IMR-90 (cell line): Measurements from ENCODE around the gene GCK. TPM values are rescaled to one million over a fixed set of nuclear protein-coding genes. Genes with fewer than 3 reads are reported as not detected.

ENCODE experiments used
- ATAC-seq: fragments of 200-7000 bp; cut with Tn5 transposase; 2 replicates; pipeline ENCODE4 v1.9.1; 2020; ENCODE audit warnings: low read depth, mild to moderate bottlenecking, moderate library complexity
- BruUV-seq: library from RNA; stranded (reverse); fragments of 400-500 nt; replicated peaks from 2 replicates; lab custom pipeline; 2021; lab: Mats Ljungman, UMichigan
- CTCF ChIA-PET: fragments of 300-600 bp; formaldehyde crosslinking; extraction: SDS; loops from one replicate; lab custom pipeline; 2021; ENCODE audit warnings: antibody characterized with exemption; lab: Yijun Ruan, JAX
- POLR2A ChIA-PET: fragments of 300-600 bp; sonication (Branson Sonifier 250); formaldehyde crosslinking; loops from one replicate; lab custom pipeline; 2022; ENCODE audit warnings: antibody characterized with exemption; ENCODE audit not compliant: unreplicated experiment; lab: Charles Lee
- DNase-seq: peaks from one replicate; pipeline ENCODE4 v3.0.0; 2013
- H2AFZ ChIP-seq: replicated peaks from 2 replicates; pipeline ENCODE3; 2013; ENCODE audit warnings: low read length, mild to moderate bottlenecking; ENCODE audit not compliant: poor library complexity
- H2AK5ac ChIP-seq: 2 replicates; pipeline ENCODE4 v1.6.1; 2013; ENCODE audit warnings: low read depth, low read length, inconsistent platforms
- H2AK9ac ChIP-seq: replicated peaks from 2 replicates; pipeline ENCODE3; 2013; ENCODE audit warnings: mild to moderate bottlenecking, low read depth, low read length, moderate library complexity; ENCODE audit not compliant: poor library complexity
- H2BK120ac ChIP-seq: 2 replicates; pipeline ENCODE4 v1.6.1; 2013; ENCODE audit warnings: low read depth, low read length, inconsistent platforms
- H2BK15ac ChIP-seq: 3 replicates; pipeline ENCODE4 v1.6.1; 2013; ENCODE audit warnings: low read depth, low read length, inconsistent platforms
- H2BK20ac ChIP-seq: 2 replicates; pipeline ENCODE4 v1.6.1; 2013; ENCODE audit warnings: low read depth, mild to moderate bottlenecking, inconsistent platforms, low read length, moderate library complexity
- H2BK5ac ChIP-seq: 2 replicates; pipeline ENCODE4 v1.6.1; 2013; ENCODE audit warnings: mild to moderate bottlenecking, low read depth, low read length, inconsistent platforms; ENCODE audit not compliant: poor library complexity, severe bottlenecking
- H3K14ac ChIP-seq: replicated peaks from 2 replicates; pipeline ENCODE4 v1.6.1; 2013; ENCODE audit warnings: low read depth, low read length, inconsistent platforms
- H3K18ac ChIP-seq: 2 replicates; pipeline ENCODE4 v1.6.1; 2013; ENCODE audit warnings: low read depth, low read length, control low read depth
- H3K23ac ChIP-seq: 2 replicates; pipeline ENCODE4 v1.6.1; 2013; ENCODE audit warnings: low read depth, low read length, inconsistent platforms
- H3K27ac ChIP-seq: 2 replicates; pipeline ENCODE4 v1.5.1; 2013; ENCODE audit warnings: mild to moderate bottlenecking, control low read depth, low read length; ENCODE audit not compliant: insufficient read depth
- H3K27me3 ChIP-seq: 2 replicates; pipeline ENCODE4 v1.6.1; 2013; ENCODE audit warnings: low read length; ENCODE audit not compliant: control insufficient read depth, insufficient read depth
- H3K36me3 ChIP-seq: 2 replicates; pipeline ENCODE4 v1.6.1; 2013; ENCODE audit warnings: low read length, mixed read lengths; ENCODE audit not compliant: control insufficient read depth, insufficient read depth
- H3K4ac ChIP-seq: 2 replicates; pipeline ENCODE4 v1.6.1; 2013; ENCODE audit warnings: low read depth, low read length, inconsistent platforms
- H3K4me1 ChIP-seq: 2 replicates; pipeline ENCODE4 v1.6.1; 2013; ENCODE audit warnings: low read length, mixed read lengths; ENCODE audit not compliant: control insufficient read depth, insufficient read depth
- H3K4me2 ChIP-seq: 2 replicates; pipeline ENCODE4 v1.6.1; 2013; ENCODE audit warnings: low read depth, mild to moderate bottlenecking, control low read depth, low read length, moderate library complexity
- H3K4me3 ChIP-seq: 2 replicates; pipeline ENCODE4 v1.5.1; 2013; ENCODE audit warnings: low read depth, mild to moderate bottlenecking, control low read depth, low read length, moderate library complexity; ENCODE audit not compliant: insufficient read depth
- H3K56ac ChIP-seq: 2 replicates; pipeline ENCODE4 v1.6.1; 2013; ENCODE audit warnings: low read length, inconsistent platforms; ENCODE audit not compliant: insufficient read depth; ENCODE audit errors: extremely low read depth
- H3K79me1 ChIP-seq, 2 experiments: 2 replicates each; pipeline ENCODE4 v1.6.1; 2013; ENCODE audit warnings: low read length in 2 of 2, inconsistent platforms in 1 of 2, low read depth in 1 of 2
- H3K9ac ChIP-seq: 2 replicates; pipeline ENCODE4 v1.6.1; 2013; ENCODE audit warnings: low read depth, low read length, control low read depth
- H3K9me1 ChIP-seq: 2 replicates; pipeline ENCODE4 v1.6.1; 2013; ENCODE audit warnings: low read length, inconsistent platforms; ENCODE audit not compliant: insufficient read depth
- H3K9me3 ChIP-seq: 2 replicates; pipeline ENCODE4 v1.6.1; 2013; ENCODE audit warnings: low read length; ENCODE audit not compliant: control insufficient read depth, insufficient read depth
- H4K20me1 ChIP-seq: 2 replicates; pipeline ENCODE4 v1.6.1; 2013; ENCODE audit warnings: low read length, inconsistent platforms; ENCODE audit not compliant: insufficient read depth
- H4K5ac ChIP-seq: 2 replicates; pipeline ENCODE4 v1.6.1; 2013; ENCODE audit warnings: mild to moderate bottlenecking, low read depth, low read length, control low read depth
- H4K8ac ChIP-seq, 2 experiments: 2 replicates each; pipeline ENCODE4 v1.6.1; 2013; ENCODE audit warnings: low read depth in 2 of 2, low read length in 2 of 2, control low read depth in 1 of 2, inconsistent platforms in 1 of 2
- H4K91ac ChIP-seq: 2 replicates; pipeline ENCODE4 v1.6.1; 2013; ENCODE audit warnings: low read depth, low read length, inconsistent platforms; ENCODE audit not compliant: insufficient read depth
- BHLHE40 ChIP-seq: fragments of 150-350 bp; IDR thresholded peaks from 2 replicates; pipeline ENCODE4 v1.6.1; 2016; ENCODE audit warnings: mild to moderate bottlenecking, low read depth, low read length
- CEBPB ChIP-seq: IDR thresholded peaks from 2 replicates; pipeline ENCODE4 v1.6.1; 2012; ENCODE audit warnings: low read depth, low read length, improper control_type of control experiment
- CHD1 ChIP-seq: IDR thresholded peaks from 2 replicates; pipeline ENCODE4 v1.6.1; 2012; ENCODE audit warnings: low read depth, low read length, improper control_type of control experiment
- FOS ChIP-seq: fragments of 150-350 bp; IDR thresholded peaks from 2 replicates; pipeline ENCODE4 v1.6.1; 2016; ENCODE audit warnings: low read depth, low read length
- MAFK ChIP-seq: IDR thresholded peaks from 2 replicates; pipeline ENCODE4 v1.6.1; 2012; ENCODE audit warnings: low read depth, low read length, improper control_type of control experiment
- MAZ ChIP-seq: IDR thresholded peaks from 2 replicates; pipeline ENCODE4 v1.6.1; 2012; ENCODE audit warnings: low read depth, mild to moderate bottlenecking, low read length, improper control_type of control experiment, moderate library complexity, borderline replicate concordance
- MXI1 ChIP-seq: IDR thresholded peaks from 2 replicates; pipeline ENCODE4 v1.6.1; 2012; ENCODE audit warnings: low read depth, mild to moderate bottlenecking, low read length, moderate library complexity, borderline replicate concordance
- NFE2L2 ChIP-seq: fragments of 150-350 bp; IDR thresholded peaks from 2 replicates; pipeline ENCODE4 v1.6.1; 2016; ENCODE audit warnings: low read depth, mild to moderate bottlenecking, low read length
- POLR2A ChIP-seq: IDR thresholded peaks from 2 replicates; pipeline ENCODE4 v1.6.1; 2012; ENCODE audit warnings: mild to moderate bottlenecking, low read depth, low read length
- RAD21 ChIP-seq: IDR thresholded peaks from 2 replicates; pipeline ENCODE4 v1.6.1; 2012; ENCODE audit warnings: low read length, improper control_type of control experiment
- RCOR1 ChIP-seq: IDR thresholded peaks from 2 replicates; pipeline ENCODE4 v1.6.1; 2012; ENCODE audit warnings: mild to moderate bottlenecking, low read length, improper control_type of control experiment; ENCODE audit not compliant: insufficient replicate concordance
- RFX5 ChIP-seq: IDR thresholded peaks from 2 replicates; pipeline ENCODE4 v1.8.0; 2012; ENCODE audit warnings: low read depth, mild to moderate bottlenecking, low read length, moderate library complexity
- SMC3 ChIP-seq: fragments of 150-350 bp; IDR thresholded peaks from 2 replicates; pipeline ENCODE4 v1.6.1; 2016; ENCODE audit warnings: low read depth, mild to moderate bottlenecking, antibody characterized with exemption, low read length, moderate library complexity
- WGBS, 2 experiments: methylation state at CpG; one replicate each; pipeline versions ENCODE4 v1.1.5 to v1.1.7; 2013; ENCODE audit warnings: missing lambda C conversion rate in 2 of 2; ENCODE audit not compliant: insufficient read length in 1 of 2; ENCODE audit errors: extremely low coverage in 2 of 2; 5-methylcytosine and 5-hydroxymethylcytosine counted together
- dilution Hi-C: fragments of 300-500 bp; cut with HindIII; formaldehyde crosslinking; loops from one replicate; pipeline ENCODE4 v1.14.3; 2018; ENCODE audit warnings: low sequenced_read_pairs; ENCODE audit not compliant: unreplicated experiment
- in situ Hi-C: fragments of 300-500 bp; cut with MboI; formaldehyde crosslinking; loops from 3 replicates; pipeline ENCODE4 v1.14.3; 2019; ENCODE audit warnings: low sequenced_read_pairs, inconsistent platforms, mixed read lengths
- intact Hi-C: fragments of 100-400 bp; cut with micrococcal nuclease; formaldehyde crosslinking; loops from 2 replicates; pipeline ENCODE4 v1.10.0; 2022
- polyA plus RNA-seq, 3 experiments: library from polyadenylated mRNA; depleted of rRNA; stranded (reverse); fragments of >200 nt; gene quantifications; 2 replicates each; pipeline ENCODE4 v1.2.3, GENCODE V29; 2012; ENCODE audit warnings: low replicate concordance in 1 of 3
- total RNA-seq: library from RNA; depleted of rRNA; stranded (reverse); fragments of >200 nt; gene quantifications from 2 replicates; pipeline ENCODE4 v1.2.3, GENCODE V29; 2012
- TF ChIP-seq, protein P1 (sequence below): fragments of 150-350 bp; IDR thresholded peaks from 2 replicates; pipeline ENCODE4 v1.6.1; 2016; ENCODE audit warnings: low read depth, mild to moderate bottlenecking, low read length, moderate library complexity, borderline replicate concordance
- TF ChIP-seq, protein P2 (sequence below): fragments of 150-350 bp; IDR thresholded peaks from 2 replicates; pipeline ENCODE4 v1.6.1; 2017; ENCODE audit warnings: mild to moderate bottlenecking, antibody characterized with exemption, low read length, low read depth
- TF ChIP-seq, protein P3 (sequence below): conservative IDR thresholded peaks from 2 replicates; pipeline ENCODE4 v1.5.1; 2012; ENCODE audit warnings: mild to moderate bottlenecking, low read depth, low read length, improper control_type of control experiment

Gene GCK
- total and polyA plus RNA-seq, 2 of the 4 experiments (the other 2 are of a cell fraction), result 0.14 to 0.18 TPM

DNA sequence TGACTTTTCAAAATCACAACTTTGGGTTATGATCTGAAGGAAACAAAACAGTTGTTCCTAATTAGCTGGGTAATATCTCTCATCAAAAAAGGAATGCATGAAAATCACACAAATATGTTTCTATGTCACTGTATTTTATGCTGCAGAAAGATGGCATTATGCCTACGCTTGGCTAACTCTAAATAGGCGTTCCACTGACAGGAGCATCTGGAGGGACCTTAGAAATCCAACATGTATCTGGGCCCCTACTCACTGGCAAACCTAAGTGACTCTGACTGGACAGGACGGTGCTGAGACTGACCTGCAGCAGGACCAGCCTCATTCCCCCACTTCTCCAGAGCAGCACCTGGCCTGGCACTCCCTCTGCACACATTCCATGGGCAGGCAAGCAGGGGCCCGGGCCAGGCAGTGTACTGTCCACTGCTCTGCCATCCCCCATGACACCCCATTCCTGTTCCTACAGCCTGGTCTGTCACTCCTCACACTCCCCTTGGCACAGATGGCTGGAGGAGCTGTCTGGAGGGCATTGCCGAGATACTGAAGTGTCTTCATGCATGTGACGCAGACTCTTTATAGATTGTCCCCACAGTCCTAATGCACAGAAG, 45.5 kb downstream of the GCK start:
- H3K36me3 ChIP-seq, result no peaks in the 10 kb centered on the region
- H4K8ac ChIP-seq, result no peak overlapping the region
- POLR2A ChIA-PET, result no interaction called here
- H3K9ac ChIP-seq, result no peak overlapping the region
- no TSS peak for BruUV-seq
- H2BK5ac ChIP-seq, result no peak overlapping the region
- H2AFZ ChIP-seq, result no peak overlapping the region
- no peak overlapping the region for H3K4me3 ChIP-seq
- no peak overlapping the region for H4K5ac ChIP-seq
- H2BK15ac ChIP-seq, result no peak overlapping the region
- no peak overlapping the region for H3K4me2 ChIP-seq
- no peak overlapping the region for H3K18ac ChIP-seq
- no peak overlapping the region for H3K4ac ChIP-seq
- DNase-seq (no peak), ATAC-seq (no peak)
- peaks cover 36% of the 10 kb centered on the region for H3K27me3 ChIP-seq
- H2AK5ac ChIP-seq, result no peak overlapping the region
- no peaks in the 10 kb centered on the region for H3K9me3 ChIP-seq
- H3K23ac ChIP-seq, result no peak overlapping the region
- no peak overlapping the region for H3K27ac ChIP-seq
- H2AK9ac ChIP-seq, result no peak overlapping the region
- H3K79me1 ChIP-seq, result no peaks in the 10 kb centered on the region
- CTCF ChIA-PET, result no interaction called here
- in situ Hi-C loops, result no loop called here
- no peaks in the 10 kb centered on the region for H4K20me1 ChIP-seq
- H2BK20ac ChIP-seq, result no peak overlapping the region
- no peak overlapping the region for H3K14ac ChIP-seq
- H3K4me1 ChIP-seq, result peaks cover 3% of the 10 kb centered on the region; the same call in 1 of the 2 replicates
- dilution Hi-C loops, result no loop called here
- intact Hi-C loops, result no loop called here
- TF ChIP-seq MXI1 (no peak), RCOR1 (no peak), BHLHE40 (no peak), MAFK (no peak), POLR2A (no peak), SMC3 (no peak), FOS (no peak), NFE2L2 (no peak), RAD21 (no peak), CEBPB (no peak), CHD1 (no peak), RFX5 (no peak), MAZ (no peak)
- TF ChIP-seq, protein P1, sequence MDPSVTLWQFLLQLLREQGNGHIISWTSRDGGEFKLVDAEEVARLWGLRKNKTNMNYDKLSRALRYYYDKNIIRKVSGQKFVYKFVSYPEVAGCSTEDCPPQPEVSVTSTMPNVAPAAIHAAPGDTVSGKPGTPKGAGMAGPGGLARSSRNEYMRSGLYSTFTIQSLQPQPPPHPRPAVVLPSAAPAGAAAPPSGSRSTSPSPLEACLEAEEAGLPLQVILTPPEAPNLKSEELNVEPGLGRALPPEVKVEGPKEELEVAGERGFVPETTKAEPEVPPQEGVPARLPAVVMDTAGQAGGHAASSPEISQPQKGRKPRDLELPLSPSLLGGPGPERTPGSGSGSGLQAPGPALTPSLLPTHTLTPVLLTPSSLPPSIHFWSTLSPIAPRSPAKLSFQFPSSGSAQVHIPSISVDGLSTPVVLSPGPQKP, result no peak
- TF ChIP-seq, protein P2, sequence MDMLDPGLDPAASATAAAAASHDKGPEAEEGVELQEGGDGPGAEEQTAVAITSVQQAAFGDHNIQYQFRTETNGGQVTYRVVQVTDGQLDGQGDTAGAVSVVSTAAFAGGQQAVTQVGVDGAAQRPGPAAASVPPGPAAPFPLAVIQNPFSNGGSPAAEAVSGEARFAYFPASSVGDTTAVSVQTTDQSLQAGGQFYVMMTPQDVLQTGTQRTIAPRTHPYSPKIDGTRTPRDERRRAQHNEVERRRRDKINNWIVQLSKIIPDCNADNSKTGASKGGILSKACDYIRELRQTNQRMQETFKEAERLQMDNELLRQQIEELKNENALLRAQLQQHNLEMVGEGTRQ, result no peak
- TF ChIP-seq, protein P3, sequence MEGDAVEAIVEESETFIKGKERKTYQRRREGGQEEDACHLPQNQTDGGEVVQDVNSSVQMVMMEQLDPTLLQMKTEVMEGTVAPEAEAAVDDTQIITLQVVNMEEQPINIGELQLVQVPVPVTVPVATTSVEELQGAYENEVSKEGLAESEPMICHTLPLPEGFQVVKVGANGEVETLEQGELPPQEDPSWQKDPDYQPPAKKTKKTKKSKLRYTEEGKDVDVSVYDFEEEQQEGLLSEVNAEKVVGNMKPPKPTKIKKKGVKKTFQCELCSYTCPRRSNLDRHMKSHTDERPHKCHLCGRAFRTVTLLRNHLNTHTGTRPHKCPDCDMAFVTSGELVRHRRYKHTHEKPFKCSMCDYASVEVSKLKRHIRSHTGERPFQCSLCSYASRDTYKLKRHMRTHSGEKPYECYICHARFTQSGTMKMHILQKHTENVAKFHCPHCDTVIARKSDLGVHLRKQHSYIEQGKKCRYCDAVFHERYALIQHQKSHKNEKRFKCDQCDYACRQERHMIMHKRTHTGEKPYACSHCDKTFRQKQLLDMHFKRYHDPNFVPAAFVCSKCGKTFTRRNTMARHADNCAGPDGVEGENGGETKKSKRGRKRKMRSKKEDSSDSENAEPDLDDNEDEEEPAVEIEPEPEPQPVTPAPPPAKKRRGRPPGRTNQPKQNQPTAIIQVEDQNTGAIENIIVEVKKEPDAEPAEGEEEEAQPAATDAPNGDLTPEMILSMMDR, result no peak
- no peak overlapping the region for H3K56ac ChIP-seq
- no peak overlapping the region for H4K91ac ChIP-seq
- no peak overlapping the region for H2BK120ac ChIP-seq
- H3K9me1 ChIP-seq, result peaks cover 3% of the 10 kb centered on the region; the same call in 1 of the 2 replicates
- WGBS, 2 experiments, result 40% methylated on average over 1 of the region's 6 CpGs; no CpG with 5 or more reads in 1 of the 2 experiments
